PC-9 (cell line): ENCODE results near the gene RTL9. TPM values are rescaled to one million over a fixed set of nuclear protein-coding genes. Genes with fewer than 3 reads are reported as not detected.

Source experiments
- BruUV-seq: library from RNA; stranded (reverse); fragments of 400-500 nt; replicated peaks from 2 replicates; lab custom pipeline; 2021; lab: Mats Ljungman, UMichigan
- CTCF ChIA-PET: fragments of 300-600 bp; sonication (Branson Sonifier 250); formaldehyde crosslinking; loops from one replicate; lab custom pipeline; 2022; ENCODE audit warnings: antibody characterized with exemption; lab: Charles Lee
- POLR2A ChIA-PET: fragments of 300-600 bp; sonication (Branson Sonifier 250); formaldehyde crosslinking; loops from one replicate; lab custom pipeline; 2022; ENCODE audit warnings: antibody characterized with exemption; ENCODE audit not compliant: unreplicated experiment; lab: Charles Lee
- DNase-seq, 2 experiments: peaks; one replicate each; pipeline versions ENCODE4 v3.0.0 to v3.0.0-alpha.2; 2015 to 2022; ENCODE audit warnings: mixed read lengths in 1 of 2
- H2AFZ ChIP-seq: fragments of 200-600 bp; sonication (generic); 2 replicates; pipeline ENCODE4 v1.8.1; 2017; ENCODE audit warnings: antibody characterized with exemption
- H3F3A ChIP-seq: fragments of 200-600 bp; sonication (generic); 2 replicates; pipeline ENCODE4 v1.8.1; 2017; ENCODE audit warnings: antibody characterized with exemption, mild to moderate bottlenecking, low read depth; ENCODE audit not compliant: insufficient read depth
- H3K27ac ChIP-seq: fragments of 200-600 bp; sonication (generic); 2 replicates; pipeline ENCODE4 v1.6.1; 2016; ENCODE audit warnings: mixed run types
- H3K27me3 ChIP-seq: fragments of 200-600 bp; sonication (generic); 2 replicates; pipeline ENCODE4 v1.6.1; 2016; ENCODE audit warnings: low read depth, mixed run types; ENCODE audit not compliant: insufficient read depth
- H3K36me3 ChIP-seq: fragments of 200-600 bp; sonication (generic); 2 replicates; pipeline ENCODE4 v1.6.1; 2016; ENCODE audit warnings: low read depth, mixed run types
- H3K4me1 ChIP-seq: fragments of 200-600 bp; sonication (generic); replicated peaks from 2 replicates; pipeline ENCODE4 v1.6.1; 2016; ENCODE audit warnings: mixed run types; ENCODE audit not compliant: insufficient read depth
- H3K4me2 ChIP-seq: fragments of 200-600 bp; sonication (generic); 2 replicates; pipeline ENCODE4 v1.6.1; 2017; ENCODE audit warnings: mixed run types
- H3K4me3 ChIP-seq: fragments of 200-600 bp; sonication (generic); 2 replicates; pipeline ENCODE4 v1.6.1; 2016; ENCODE audit warnings: mixed run types
- H3K79me2 ChIP-seq: fragments of 200-600 bp; sonication (generic); 2 replicates; pipeline ENCODE4 v1.6.1; 2017; ENCODE audit warnings: low read depth, mixed run types
- H3K9me2 ChIP-seq: fragments of 200-600 bp; sonication (generic); 2 replicates; pipeline ENCODE4 v1.8.1; 2017; ENCODE audit warnings: mild to moderate bottlenecking; ENCODE audit not compliant: insufficient read depth
- H3K9me3 ChIP-seq: fragments of 200-600 bp; sonication (generic); 2 replicates; pipeline ENCODE4 v1.8.1; 2016; ENCODE audit warnings: low read depth; ENCODE audit not compliant: insufficient read depth
- H4K20me1 ChIP-seq: fragments of 200-600 bp; sonication (generic); 2 replicates; pipeline ENCODE4 v1.8.1; 2017; ENCODE audit not compliant: insufficient read depth
- EZH2 ChIP-seq: fragments of 200-600 bp; sonication (generic); IDR thresholded peaks from 2 replicates; pipeline ENCODE4 v1.8.0; 2017; ENCODE audit warnings: antibody characterized with exemption, low read depth
- intact Hi-C: fragments of 100-400 bp; cut with micrococcal nuclease; formaldehyde crosslinking; loops from one replicate; pipeline ENCODE4 v1.10.0; 2022; ENCODE audit not compliant: unreplicated experiment
- total RNA-seq: library from RNA; stranded (reverse); gene quantifications from 2 replicates; pipeline ENCODE4 v1.2.3, GENCODE V29; 2021
- TF ChIP-seq, protein P1 (sequence below): fragments of 200-600 bp; sonication (generic); conservative IDR thresholded peaks from 2 replicates; pipeline ENCODE4 v1.6.1; 2017; ENCODE audit warnings: mixed run types, antibody characterized with exemption, mild to moderate bottlenecking, moderate library complexity

RTL9 gene
- total RNA-seq, 1 experiment from 2014 or later, result 0.79 TPM

GRCh38 chrX:110311437-110312230 lies 47.0 kb upstream of the RTL9 start:
- Histone ChIP-seq H3K36me3 (no peaks in the 10 kb centered on the region), H3K4me2 (no peak overlapping the region), H3K9me2 (no peaks in the 10 kb centered on the region), H3K27me3 (no peaks in the 10 kb centered on the region), H3K9me3 (no peaks in the 10 kb centered on the region; the same call in 1 of the 2 replicates), H3K79me2 (peaks cover 99% of the 10 kb centered on the region), H3K4me3 (no peak overlapping the region), H2AFZ (no peak overlapping the region), H3K4me1 (peaks cover 41% of the 10 kb centered on the region), H3F3A (peaks cover 6% of the 10 kb centered on the region; the same call in 1 of the 2 replicates), H4K20me1 (no peaks in the 10 kb centered on the region; the same call in 1 of the 2 replicates), H3K27ac (no peak overlapping the region)
- BruUV-seq, result no TSS peak
- no peak for TF ChIP-seq EZH2
- TF ChIP-seq, protein P1, sequence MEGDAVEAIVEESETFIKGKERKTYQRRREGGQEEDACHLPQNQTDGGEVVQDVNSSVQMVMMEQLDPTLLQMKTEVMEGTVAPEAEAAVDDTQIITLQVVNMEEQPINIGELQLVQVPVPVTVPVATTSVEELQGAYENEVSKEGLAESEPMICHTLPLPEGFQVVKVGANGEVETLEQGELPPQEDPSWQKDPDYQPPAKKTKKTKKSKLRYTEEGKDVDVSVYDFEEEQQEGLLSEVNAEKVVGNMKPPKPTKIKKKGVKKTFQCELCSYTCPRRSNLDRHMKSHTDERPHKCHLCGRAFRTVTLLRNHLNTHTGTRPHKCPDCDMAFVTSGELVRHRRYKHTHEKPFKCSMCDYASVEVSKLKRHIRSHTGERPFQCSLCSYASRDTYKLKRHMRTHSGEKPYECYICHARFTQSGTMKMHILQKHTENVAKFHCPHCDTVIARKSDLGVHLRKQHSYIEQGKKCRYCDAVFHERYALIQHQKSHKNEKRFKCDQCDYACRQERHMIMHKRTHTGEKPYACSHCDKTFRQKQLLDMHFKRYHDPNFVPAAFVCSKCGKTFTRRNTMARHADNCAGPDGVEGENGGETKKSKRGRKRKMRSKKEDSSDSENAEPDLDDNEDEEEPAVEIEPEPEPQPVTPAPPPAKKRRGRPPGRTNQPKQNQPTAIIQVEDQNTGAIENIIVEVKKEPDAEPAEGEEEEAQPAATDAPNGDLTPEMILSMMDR, result no peak
- intact Hi-C loops, result no loop called here
- ChIA-PET POLR2A (interaction anchor here (0.6 to 0.7 kb wide), 2 partner anchors 10 to 15 kb away, joined by 3 to 6 read pairs; no protein-coding TSS in a partner anchor), CTCF (no interaction called here)
- no peak for DNase-seq

DNA sequence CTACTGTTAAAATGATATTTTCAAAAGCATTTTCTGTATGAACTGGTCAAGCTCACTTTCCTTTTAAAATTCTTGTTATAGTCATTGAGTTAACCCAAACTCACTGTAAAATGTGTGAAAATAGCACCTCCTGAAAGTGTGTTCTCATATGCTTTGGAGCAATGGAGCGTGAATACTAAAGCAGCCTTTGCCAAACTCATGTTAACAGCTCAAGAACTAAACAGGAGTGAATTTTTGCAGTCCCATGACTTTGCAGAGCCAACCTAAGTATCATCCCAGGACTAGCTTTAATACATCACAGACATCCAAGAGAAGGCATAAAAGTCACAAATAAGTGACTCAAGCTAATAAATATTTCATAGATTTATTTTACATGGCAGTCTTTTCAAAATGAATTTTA lies 43.1 kb upstream of the RTL9 start:
- CTCF ChIA-PET, result no interaction called here
- H3K4me2 ChIP-seq, result peak overlapping the region; percentile 88

More for the DNA sequence above, 43.1 kb upstream of the RTL9 start:
- peaks cover 72% of the 10 kb centered on the region for H3K79me2 ChIP-seq
- no peak for DNase-seq
- H3K9me3 ChIP-seq, result no peaks in the 10 kb centered on the region; the same call in 1 of the 2 replicates
- no peaks in the 10 kb centered on the region for H3K9me2 ChIP-seq
- BruUV-seq, result no TSS peak
- no peak overlapping the region for H2AFZ ChIP-seq
- POLR2A ChIA-PET, result interaction anchor here (0.6 kb wide), 1 partner anchor 22 kb away, joined by 3 read pairs; no protein-coding TSS in a partner anchor
- H3K27ac ChIP-seq, result no peak overlapping the region
- H3K4me1 ChIP-seq, result peaks cover 45% of the 10 kb centered on the region
- H3K27me3 ChIP-seq, result no peaks in the 10 kb centered on the region
- intact Hi-C loops, result loop anchor here (5.0 kb wide), 3 partner anchors 88 to 133 kb away; no protein-coding TSS in a partner anchor
- TF ChIP-seq, protein P1, result no peak
- TF ChIP-seq EZH2, result no peak
- H3F3A ChIP-seq, result peaks cover 13% of the 10 kb centered on the region; the same call in 1 of the 2 replicates
- H3K4me3 ChIP-seq, result peak overlapping the region; percentile 63
- no peaks in the 10 kb centered on the region; the same call in 1 of the 2 replicates for H4K20me1 ChIP-seq
- H3K36me3 ChIP-seq, result no peaks in the 10 kb centered on the region
